K562 (cell line): Measurements from ENCODE around the gene C2orf42. TPM values are rescaled to one million over a fixed set of nuclear protein-coding genes. Genes with fewer than 3 reads are reported as not detected.
A peak's percentile ranks its signal among the peaks of the same experiment; 100 is the strongest.

Experiments
- BACH1 ChIP-seq: fragments of 200-800 bp; sonication (Bioruptor generic); IDR thresholded peaks from 2 replicates; pipeline ENCODE4 v1.6.1; 2016; ENCODE audit warnings: missing genetic modification characterization, missing compliant biosample characterization
- CBFA2T3 ChIP-seq: fragments of 450-650 bp; IDR thresholded peaks from 2 replicates; pipeline ENCODE4 v1.6.1; 2017
- CBX8 ChIP-seq: fragments of 200-600 bp; sonication (generic); IDR thresholded peaks from 2 replicates; pipeline ENCODE4 v1.6.1; 2012; ENCODE audit warnings: borderline replicate concordance, mixed run types, low read depth, mild to moderate bottlenecking, moderate library complexity, mixed read lengths, low read length, control low read depth, inconsistent platforms; ENCODE audit not compliant: poor library complexity, severe bottlenecking; ENCODE audit errors: extremely low read depth
- EHMT2 ChIP-seq: fragments of 450-650 bp; IDR thresholded peaks from 2 replicates; pipeline ENCODE4 v1.6.1; 2018; ENCODE audit warnings: antibody characterized with exemption
- FOXA3 ChIP-seq, 2 experiments: fragments of 450-650 bp in 1 of 2; sonication (generic) in 1 of 2; formaldehyde crosslinking; IDR thresholded peaks in 1 of 2; conservative IDR thresholded peaks in 1 of 2; 2 replicates each; pipeline versions ENCODE4 v1.4.0 to v1.8.0; 2020 to 2022; ENCODE audit warnings: mild to moderate bottlenecking in 2 of 2, missing genetic modification reagents in 1 of 2
- NFE2L1 ChIP-seq: fragments of 450-650 bp; IDR thresholded peaks from 2 replicates; pipeline ENCODE4 v1.6.1; 2016; ENCODE audit warnings: missing genetic modification characterization, low read depth, mild to moderate bottlenecking, missing compliant biosample characterization, moderate library complexity, borderline replicate concordance
- POLR3A ChIP-seq: IDR thresholded peaks from 2 replicates; pipeline ENCODE4 v1.6.1; 2011; ENCODE audit warnings: borderline replicate concordance, mild to moderate bottlenecking, moderate library complexity; ENCODE audit not compliant: insufficient read length, insufficient read depth; ENCODE audit errors: extremely low read depth
- PURB ChIP-seq: sonication (generic); formaldehyde crosslinking; IDR thresholded peaks from 2 replicates; pipeline ENCODE4 v1.9.0; 2021; ENCODE audit warnings: low read depth, mild to moderate bottlenecking, missing genetic modification reagents
- RB1 ChIP-seq: fragments of 450-650 bp; IDR thresholded peaks from 2 replicates; pipeline ENCODE4 v1.6.1; 2017; ENCODE audit warnings: low read depth, mild to moderate bottlenecking
- RBM25 ChIP-seq: fragments of 200-400 bp; formaldehyde crosslinking; IDR thresholded peaks from 2 replicates; pipeline ENCODE4 v1.6.1; 2018; ENCODE audit warnings: low read length, low read depth, moderate library complexity; ENCODE audit not compliant: severe bottlenecking
- SNRNP70 ChIP-seq: fragments of 200-400 bp; formaldehyde crosslinking; optimal IDR thresholded peaks from 2 replicates; pipeline ENCODE3; 2017; ENCODE audit warnings: low read depth, low read length
- SRSF3 ChIP-seq: fragments of 200-400 bp; formaldehyde crosslinking; IDR thresholded peaks from 2 replicates; pipeline ENCODE4 v1.6.1; 2016; ENCODE audit warnings: mild to moderate bottlenecking, low read length, moderate library complexity; ENCODE audit not compliant: insufficient read depth
- U2AF1 ChIP-seq: fragments of 200-400 bp; formaldehyde crosslinking; optimal IDR thresholded peaks from 2 replicates; pipeline ENCODE3; 2017; ENCODE audit warnings: mild to moderate bottlenecking, low read depth, low read length, moderate library complexity
- ZFPM2 ChIP-seq: fragments of 250-450 bp; sonication (Bioruptor Pico); IDR thresholded peaks from 2 replicates; pipeline ENCODE4 v1.5.1; 2022; ENCODE audit warnings: mild to moderate bottlenecking
- polyA plus RNA-seq, 8 experiments: library from polyadenylated mRNA; depleted of rRNA in 4 of 8; stranded (reverse) in 5 of 8; unstranded in 3 of 8; fragments of >200 nt; fragmentation: Nextera tagmentation in 2 of 8; fragmentation: Illumina TruSeq in 1 of 8; extraction: Ambion mirVana in 2 of 8; extraction: Trizol in 1 of 8; gene quantifications; 2 replicates each; pipeline versions ENCODE4 v1.2.1 to v1.2.3, GENCODE V29; 2011 to 2014; ENCODE audit warnings: inconsistent platforms in 1 of 8, missing spikeins in 1 of 8
- total RNA-seq, 7 experiments: library from RNA; depleted of rRNA in 6 of 7; stranded (reverse); fragments of >200 nt in 6 of 7; fragmentation: Illumina TruSeq in 2 of 7; extraction: Trizol in 2 of 7; gene quantifications; 2 replicates each; pipeline versions ENCODE4 v1.2.1 to v1.2.3, GENCODE V29; 2011 to 2021; ENCODE audit warnings: low replicate concordance in 1 of 7
- TF ChIP-seq, protein P1 (sequence below), 2 experiments: fragments of 200-800 bp in 1 of 2; sonication (Bioruptor generic) in 1 of 2; sonication (generic) in 1 of 2; formaldehyde crosslinking in 1 of 2; IDR thresholded peaks in 1 of 2; conservative IDR thresholded peaks in 1 of 2; 2 replicates each; pipeline versions ENCODE4 v1.5.0 to v1.6.1; 2016 to 2020; ENCODE audit warnings: missing compliant biosample characterization in 1 of 2, missing genetic modification characterization in 1 of 2, missing genetic modification reagents in 1 of 2
- TF ChIP-seq, protein P2 (sequence below): sonication (generic); formaldehyde crosslinking; IDR thresholded peaks from 2 replicates; pipeline ENCODE4 v1.8.0; 2022; ENCODE audit warnings: mild to moderate bottlenecking, missing genetic modification reagents
- TF ChIP-seq, protein P3 (sequence below): fragments of 250-450 bp; sonication (Bioruptor Pico); IDR thresholded peaks from 2 replicates; pipeline ENCODE4 v1.4.0; 2020
- TF ChIP-seq, protein P4 (sequence below): sonication (generic); formaldehyde crosslinking; IDR thresholded peaks from 2 replicates; pipeline ENCODE4 v1.9.0; 2022; ENCODE audit warnings: mild to moderate bottlenecking, missing genetic modification reagents
- TF ChIP-seq, protein P5 (sequence below): sonication (generic); formaldehyde crosslinking; IDR thresholded peaks from 2 replicates; pipeline ENCODE4 v1.8.0; 2022; ENCODE audit warnings: mild to moderate bottlenecking, low read depth, missing genetic modification reagents
- TF ChIP-seq, protein P6 (sequence below), 2 experiments: fragments of 450-650 bp in 1 of 2; sonication (generic) in 1 of 2; formaldehyde crosslinking in 1 of 2; IDR thresholded peaks in 1 of 2; conservative IDR thresholded peaks in 1 of 2; 2 replicates each; pipeline versions ENCODE4 v1.6.1 to v1.8.1; 2016 to 2023; ENCODE audit warnings: mild to moderate bottlenecking in 2 of 2, moderate library complexity in 2 of 2, inconsistent platforms in 1 of 2, missing genetic modification reagents in 1 of 2

The C2orf42 gene
- total and polyA plus RNA-seq, 9 of the 15 experiments (the other 6 are each of a cell fraction or from before 2014, with no cell fraction given), result 4.6 to 10.9 (median 7.5) TPM

DNA sequence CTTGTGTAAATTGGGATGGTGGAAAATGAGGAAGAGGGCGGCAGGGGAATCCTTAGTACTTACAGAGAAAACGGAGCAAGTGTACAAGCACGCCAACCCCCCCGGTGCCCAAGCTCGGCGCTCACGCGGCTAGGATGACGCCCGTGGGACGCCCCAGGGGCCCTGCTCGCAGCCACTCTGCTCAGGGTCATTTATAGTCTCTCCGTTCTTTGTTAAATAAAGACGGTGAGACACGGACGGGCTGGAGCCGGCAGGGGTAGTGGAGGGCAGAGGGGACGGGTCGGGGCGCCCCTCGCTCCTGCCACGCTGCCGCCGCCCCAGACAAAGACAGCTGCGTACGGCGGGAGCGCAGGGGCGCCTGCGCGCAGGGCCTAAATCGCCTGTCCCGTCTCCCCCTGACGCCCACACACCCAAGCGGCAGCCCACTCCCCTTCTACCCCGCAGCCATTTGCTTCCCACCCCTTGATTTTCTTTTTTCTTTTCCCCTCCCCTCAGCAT lies 65.8 kb downstream of the C2orf42 start (continued):
- no peak for TF ChIP-seq NFE2L1 (tag)
- no peak for TF ChIP-seq PURB (CRISPR knock-in tag)
- TF ChIP-seq SNRNP70, result no peak
- TF ChIP-seq CBX8, result no peak
- TF ChIP-seq SRSF3, result no peak
- TF ChIP-seq, protein P1, sequence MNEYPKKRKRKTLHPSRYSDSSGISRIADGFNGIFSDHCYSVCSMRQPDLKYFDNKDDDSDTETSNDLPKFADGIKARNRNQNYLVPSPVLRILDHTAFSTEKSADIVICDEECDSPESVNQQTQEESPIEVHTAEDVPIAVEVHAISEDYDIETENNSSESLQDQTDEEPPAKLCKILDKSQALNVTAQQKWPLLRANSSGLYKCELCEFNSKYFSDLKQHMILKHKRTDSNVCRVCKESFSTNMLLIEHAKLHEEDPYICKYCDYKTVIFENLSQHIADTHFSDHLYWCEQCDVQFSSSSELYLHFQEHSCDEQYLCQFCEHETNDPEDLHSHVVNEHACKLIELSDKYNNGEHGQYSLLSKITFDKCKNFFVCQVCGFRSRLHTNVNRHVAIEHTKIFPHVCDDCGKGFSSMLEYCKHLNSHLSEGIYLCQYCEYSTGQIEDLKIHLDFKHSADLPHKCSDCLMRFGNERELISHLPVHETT (CRISPR knock-in tag; conservative IDR thresholded peaks at IDR 0.05 in 1 of 2, IDR thresholded peaks at IDR 0.05 in 1 of 2), result peak in 1 of 2 experiments; percentile 48; a peak in 1 of 4 replicates
- TF ChIP-seq, protein P2, sequence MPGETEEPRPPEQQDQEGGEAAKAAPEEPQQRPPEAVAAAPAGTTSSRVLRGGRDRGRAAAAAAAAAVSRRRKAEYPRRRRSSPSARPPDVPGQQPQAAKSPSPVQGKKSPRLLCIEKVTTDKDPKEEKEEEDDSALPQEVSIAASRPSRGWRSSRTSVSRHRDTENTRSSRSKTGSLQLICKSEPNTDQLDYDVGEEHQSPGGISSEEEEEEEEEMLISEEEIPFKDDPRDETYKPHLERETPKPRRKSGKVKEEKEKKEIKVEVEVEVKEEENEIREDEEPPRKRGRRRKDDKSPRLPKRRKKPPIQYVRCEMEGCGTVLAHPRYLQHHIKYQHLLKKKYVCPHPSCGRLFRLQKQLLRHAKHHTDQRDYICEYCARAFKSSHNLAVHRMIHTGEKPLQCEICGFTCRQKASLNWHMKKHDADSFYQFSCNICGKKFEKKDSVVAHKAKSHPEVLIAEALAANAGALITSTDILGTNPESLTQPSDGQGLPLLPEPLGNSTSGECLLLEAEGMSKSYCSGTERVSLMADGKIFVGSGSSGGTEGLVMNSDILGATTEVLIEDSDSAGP (CRISPR knock-in tag), result no peak
- TF ChIP-seq RB1, result peak; percentile 57
- TF ChIP-seq, protein P3, sequence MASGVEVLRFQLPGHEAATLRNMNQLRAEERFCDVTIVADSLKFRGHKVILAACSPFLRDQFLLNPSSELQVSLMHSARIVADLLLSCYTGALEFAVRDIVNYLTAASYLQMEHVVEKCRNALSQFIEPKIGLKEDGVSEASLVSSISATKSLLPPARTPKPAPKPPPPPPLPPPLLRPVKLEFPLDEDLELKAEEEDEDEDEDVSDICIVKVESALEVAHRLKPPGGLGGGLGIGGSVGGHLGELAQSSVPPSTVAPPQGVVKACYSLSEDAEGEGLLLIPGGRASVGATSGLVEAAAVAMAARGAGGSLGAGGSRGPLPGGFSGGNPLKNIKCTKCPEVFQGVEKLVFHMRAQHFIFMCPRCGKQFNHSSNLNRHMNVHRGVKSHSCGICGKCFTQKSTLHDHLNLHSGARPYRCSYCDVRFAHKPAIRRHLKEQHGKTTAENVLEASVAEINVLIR (CRISPR knock-in tag), result no peak
- TF ChIP-seq, protein P4, sequence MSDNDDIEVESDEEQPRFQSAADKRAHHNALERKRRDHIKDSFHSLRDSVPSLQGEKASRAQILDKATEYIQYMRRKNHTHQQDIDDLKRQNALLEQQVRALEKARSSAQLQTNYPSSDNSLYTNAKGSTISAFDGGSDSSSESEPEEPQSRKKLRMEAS (CRISPR knock-in tag), result no peak
- TF ChIP-seq BACH1 (tag), result peak; percentile 64
- TF ChIP-seq CBFA2T3, result no peak
- no peak for TF ChIP-seq EHMT2
- TF ChIP-seq ZFPM2, result no peak
- TF ChIP-seq, protein P5, sequence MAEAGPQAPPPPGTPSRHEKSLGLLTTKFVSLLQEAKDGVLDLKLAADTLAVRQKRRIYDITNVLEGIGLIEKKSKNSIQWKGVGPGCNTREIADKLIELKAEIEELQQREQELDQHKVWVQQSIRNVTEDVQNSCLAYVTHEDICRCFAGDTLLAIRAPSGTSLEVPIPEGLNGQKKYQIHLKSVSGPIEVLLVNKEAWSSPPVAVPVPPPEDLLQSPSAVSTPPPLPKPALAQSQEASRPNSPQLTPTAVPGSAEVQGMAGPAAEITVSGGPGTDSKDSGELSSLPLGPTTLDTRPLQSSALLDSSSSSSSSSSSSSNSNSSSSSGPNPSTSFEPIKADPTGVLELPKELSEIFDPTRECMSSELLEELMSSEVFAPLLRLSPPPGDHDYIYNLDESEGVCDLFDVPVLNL (CRISPR knock-in tag), result no peak
- no peak for TF ChIP-seq RBM25
- no peak for TF ChIP-seq U2AF1
- no peak for TF ChIP-seq FOXA3 (CRISPR knock-in tag; conservative IDR thresholded peaks at IDR 0.05 in 1 of 2, IDR thresholded peaks at IDR 0.05 in 1 of 2)
- TF ChIP-seq, protein P6, sequence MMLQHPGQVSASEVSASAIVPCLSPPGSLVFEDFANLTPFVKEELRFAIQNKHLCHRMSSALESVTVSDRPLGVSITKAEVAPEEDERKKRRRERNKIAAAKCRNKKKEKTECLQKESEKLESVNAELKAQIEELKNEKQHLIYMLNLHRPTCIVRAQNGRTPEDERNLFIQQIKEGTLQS (IDR thresholded peaks at IDR 0.05), result no peak
- TF ChIP-seq, protein P6 (CRISPR knock-in tag; conservative IDR thresholded peaks at IDR 0.05), result 0 out of 2 replicates have a peak, but pooled peaks have one; percentile 39
- no peak for TF ChIP-seq POLR3A
